ENCODE results near the gene MTUS2. TPM values are rescaled to one million over a fixed set of nuclear protein-coding genes. Genes with fewer than 3 reads are reported as not detected.

MTUS2 gene
- total RNA-seq, 1 experiment from 2014 or later, result 1.7 TPM

GRCh38 chr13:29024783-29025182 lies 204.6 kb downstream of the MTUS2 start:
- H3K4me1 Mint-ChIP-seq (ENCODE audit: low read depth, unreplicated experiment), result no peaks in the 10 kb centered on the region
- POLR2A ChIA-PET, result no interaction called here
- peaks cover 5% of the 10 kb centered on the region for H3K36me3 Mint-ChIP-seq (ENCODE audit: insufficient read depth, unreplicated experiment)
- intact Hi-C loops (cut with micrococcal nuclease; ENCODE audit: unreplicated experiment), result no loop called here
- H3K9me3 Mint-ChIP-seq (ENCODE audit: unreplicated experiment), result no peaks in the 10 kb centered on the region
- peaks cover 12% of the 10 kb centered on the region for H3K27me3 Mint-ChIP-seq (ENCODE audit: insufficient read depth, unreplicated experiment)
- Histone ChIP-seq H3K9me3 (no peaks in the 10 kb centered on the region), H3K36me3 (ENCODE audit: control insufficient read depth, insufficient read depth, low read length) (no peaks in the 10 kb centered on the region), H3K4me3 (ENCODE audit: low read depth, low read length) (no peak overlapping the region), H3K4me1 (no peaks in the 10 kb centered on the region), H3K27me3 (replicated peaks; ENCODE audit: control insufficient read depth, insufficient read depth, low read length) (no peaks in the 10 kb centered on the region)
- H3K27ac Mint-ChIP-seq (ENCODE audit: unreplicated experiment), result no peak overlapping the region
- DNase-seq, result no peak
- TF ChIP-seq CTCF (IDR thresholded peaks at IDR 0.05; ENCODE audit: insufficient read depth in 1 of 2, low read depth in 1 of 2, low read length in 1 of 2, severe bottlenecking in 1 of 2, unreplicated experiment in 1 of 2), result no peak
- CTCF ChIA-PET, result no interaction called here
- H3K4me3 Mint-ChIP-seq (ENCODE audit: unreplicated experiment), result no peak overlapping the region
- BruUV-seq (replicated peaks), result no TSS peak

GRCh38 chr13:29028868-29029267 lies 208.7 kb downstream of the MTUS2 start:
- Histone ChIP-seq H3K4me3 (ENCODE audit: low read depth, low read length) (no peak overlapping the region), H3K4me1 (no peaks in the 10 kb centered on the region), H3K36me3 (ENCODE audit: control insufficient read depth, insufficient read depth, low read length) (no peaks in the 10 kb centered on the region), H3K9me3 (no peaks in the 10 kb centered on the region), H3K27me3 (replicated peaks; ENCODE audit: control insufficient read depth, insufficient read depth, low read length) (no peaks in the 10 kb centered on the region)
- no peak overlapping the region for H3K4me3 Mint-ChIP-seq (ENCODE audit: unreplicated experiment)
- intact Hi-C loops (cut with micrococcal nuclease; ENCODE audit: unreplicated experiment), result no loop called here
- peaks cover 5% of the 10 kb centered on the region for H3K36me3 Mint-ChIP-seq (ENCODE audit: insufficient read depth, unreplicated experiment)
- no peak for TF ChIP-seq CTCF (IDR thresholded peaks at IDR 0.05; ENCODE audit: insufficient read depth in 1 of 2, low read depth in 1 of 2, low read length in 1 of 2, severe bottlenecking in 1 of 2, unreplicated experiment in 1 of 2)
- no peak for DNase-seq
- peaks cover 10% of the 10 kb centered on the region for H3K27me3 Mint-ChIP-seq (ENCODE audit: insufficient read depth, unreplicated experiment)
- BruUV-seq (replicated peaks), result no TSS peak
- POLR2A ChIA-PET, result no interaction called here
- no peaks in the 10 kb centered on the region for H3K4me1 Mint-ChIP-seq (ENCODE audit: low read depth, unreplicated experiment)
- CTCF ChIA-PET, result no interaction called here
- no peak overlapping the region for H3K27ac Mint-ChIP-seq (ENCODE audit: unreplicated experiment)
- H3K9me3 Mint-ChIP-seq (ENCODE audit: unreplicated experiment), result no peaks in the 10 kb centered on the region

- TF ChIP-seq CTCF (IDR thresholded peaks at IDR 0.05; ENCODE audit: insufficient read depth in 1 of 2, low read depth in 1 of 2, low read length in 1 of 2, severe bottlenecking in 1 of 2, unreplicated experiment in 1 of 2), result no peak
- CTCF ChIA-PET, result no interaction called here
- no peak for DNase-seq
- no peak overlapping the region for H3K27ac Mint-ChIP-seq (ENCODE audit: unreplicated experiment)
- no peaks in the 10 kb centered on the region for H3K36me3 ChIP-seq (ENCODE audit: control insufficient read depth, insufficient read depth, low read length)
- peaks cover 19% of the 10 kb centered on the region for H3K27me3 Mint-ChIP-seq (ENCODE audit: insufficient read depth, unreplicated experiment)
- no peak overlapping the region for H3K4me3 Mint-ChIP-seq (ENCODE audit: unreplicated experiment)
- H3K4me1 ChIP-seq, result no peaks in the 10 kb centered on the region
- H3K9me3 ChIP-seq, result no peaks in the 10 kb centered on the region; the same call in 1 of the 2 replicates
- POLR2A ChIA-PET, result no interaction called here
- no peaks in the 10 kb centered on the region; the same call in none of the 2 replicates for H3K27me3 ChIP-seq (replicated peaks; ENCODE audit: control insufficient read depth, insufficient read depth, low read length)
- BruUV-seq (replicated peaks), result no TSS peak
- no peaks in the 10 kb centered on the region for H3K4me1 Mint-ChIP-seq (ENCODE audit: low read depth, unreplicated experiment)
- intact Hi-C loops (cut with micrococcal nuclease; ENCODE audit: unreplicated experiment), result no loop called here
- H3K4me3 ChIP-seq (ENCODE audit: low read depth, low read length), result no peak overlapping the region
- no peaks in the 10 kb centered on the region for H3K9me3 Mint-ChIP-seq (ENCODE audit: unreplicated experiment)
- H3K36me3 Mint-ChIP-seq (ENCODE audit: insufficient read depth, unreplicated experiment), result no peaks in the 10 kb centered on the region
Measured at GRCh38 chr13:29038700-29039099, 218.6 kb downstream of the MTUS2 start.
